GM18861 (cell line): ENCODE results near the gene SPINK1.
A peak's percentile ranks its signal among the peaks of the same experiment; 100 is the strongest.
"Not testable (repeated sequence)": the region's sequence is repeated elsewhere in the genome, so short reads cannot be mapped to it uniquely, and the experiment has no call there.

ENCODE experiments used
- ATAC-seq: cut with Tn5 transposase; IDR thresholded peaks from one replicate; pipeline ENCODE4 v1.9.1; 2021; ENCODE audit not compliant: unreplicated experiment

Gene SPINK1, protein sequence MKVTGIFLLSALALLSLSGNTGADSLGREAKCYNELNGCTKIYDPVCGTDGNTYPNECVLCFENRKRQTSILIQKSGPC

DNA sequence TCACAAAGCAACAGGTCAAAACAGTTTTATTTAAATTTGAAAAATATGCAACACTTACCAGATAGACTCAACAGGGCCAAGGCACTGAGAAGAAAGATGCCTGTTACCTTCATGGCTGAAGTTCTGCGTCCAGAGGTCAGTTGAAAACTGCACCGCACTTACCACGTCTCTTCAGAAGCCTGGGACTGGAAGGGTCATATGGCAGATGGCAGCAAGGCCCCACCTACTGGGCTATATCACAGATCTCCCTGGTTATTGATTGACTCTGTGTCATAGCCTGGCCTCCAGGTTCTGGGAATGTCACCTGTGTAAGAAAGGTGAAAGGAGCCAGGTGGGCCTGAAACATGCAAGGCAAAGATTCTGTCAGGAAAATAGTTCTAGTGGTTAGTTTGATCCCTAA lies at the start of gene SPINK1:
SPINK1 (minus strand) TSS at position 207 of the 400 bp plus-strand sequence; CDS start at position 113, 94 bp downstream.
- ATAC-seq = no peak

DNA sequence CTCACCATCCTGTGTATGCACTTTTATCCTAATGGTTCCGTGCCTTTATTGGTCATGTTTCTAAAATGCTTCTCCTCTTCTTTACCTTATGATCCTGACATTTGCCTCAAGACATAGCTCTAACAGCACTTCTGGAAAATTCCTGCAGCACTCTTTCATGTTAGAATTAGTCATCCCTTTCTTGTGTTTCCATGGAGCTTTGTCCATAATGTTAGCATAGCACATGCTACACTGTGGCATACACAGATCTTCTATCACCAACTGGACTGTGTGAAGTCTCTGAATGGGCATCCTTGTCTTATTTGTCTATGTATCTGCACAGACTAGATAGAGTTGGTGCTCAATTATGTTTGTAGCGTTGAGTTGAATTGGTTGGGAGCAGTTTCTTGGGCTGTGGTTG lies 49.0 kb upstream of the SPINK1 start:
- no peak for ATAC-seq

DNA sequence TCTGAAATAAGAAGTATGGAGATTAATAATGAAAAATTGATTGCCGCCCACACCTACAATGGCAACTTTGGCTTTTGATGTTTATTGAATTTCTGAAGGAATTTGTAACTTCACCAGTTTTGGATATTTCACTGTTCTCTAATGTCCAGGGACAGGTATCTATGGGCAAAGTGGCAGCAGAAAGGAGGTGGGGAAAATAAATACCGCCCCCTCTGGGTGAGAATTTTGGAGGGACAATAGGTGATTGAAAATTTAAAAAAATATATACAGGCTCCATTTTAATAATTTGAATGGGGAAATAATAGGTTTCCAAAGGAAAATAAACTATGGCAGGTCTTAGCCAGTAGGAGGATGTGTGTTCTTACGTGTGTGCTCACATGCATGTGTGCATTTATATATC lies 48.3 kb upstream of the SPINK1 start:
- no peak for ATAC-seq

DNA sequence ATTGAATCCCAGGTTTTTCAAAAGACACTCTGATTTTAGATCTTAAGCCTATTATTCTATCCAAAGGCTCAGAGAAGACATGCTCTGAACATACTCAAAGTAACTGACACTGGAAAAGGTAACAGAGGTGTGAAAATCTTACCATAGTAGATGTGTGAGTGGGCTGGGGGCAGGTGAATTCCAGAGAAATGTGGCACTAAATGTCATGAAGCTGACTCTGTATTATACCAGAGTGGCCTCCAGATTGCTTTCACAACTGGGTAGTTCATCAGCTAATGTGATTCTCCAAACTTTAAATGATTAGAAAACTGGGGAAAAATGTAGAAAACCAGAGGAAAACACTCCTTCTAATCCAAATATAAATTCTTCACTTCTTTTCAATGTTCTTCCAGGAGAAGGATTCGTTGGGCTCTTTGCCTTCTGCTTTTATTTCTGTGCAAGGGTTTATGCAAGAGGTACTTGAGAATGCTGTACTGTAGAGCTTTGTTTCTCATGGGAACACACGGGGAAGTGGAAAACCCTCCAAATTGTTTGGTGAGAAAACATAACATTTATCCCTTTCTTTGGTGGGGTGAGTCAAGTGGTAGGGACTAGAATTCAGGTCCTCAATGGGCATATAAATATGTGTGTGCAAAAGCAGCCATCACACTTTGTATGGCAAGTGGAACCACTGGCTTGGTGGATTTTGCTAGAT lies 46.7 kb upstream of the SPINK1 start, which contains the start of gene SCGB3A2:
SCGB3A2 (plus strand) TSS at position 646 of the 694 bp plus-strand sequence. CDS start 93 bp downstream, outside the sequence.
- ATAC-seq = no peak

DNA sequence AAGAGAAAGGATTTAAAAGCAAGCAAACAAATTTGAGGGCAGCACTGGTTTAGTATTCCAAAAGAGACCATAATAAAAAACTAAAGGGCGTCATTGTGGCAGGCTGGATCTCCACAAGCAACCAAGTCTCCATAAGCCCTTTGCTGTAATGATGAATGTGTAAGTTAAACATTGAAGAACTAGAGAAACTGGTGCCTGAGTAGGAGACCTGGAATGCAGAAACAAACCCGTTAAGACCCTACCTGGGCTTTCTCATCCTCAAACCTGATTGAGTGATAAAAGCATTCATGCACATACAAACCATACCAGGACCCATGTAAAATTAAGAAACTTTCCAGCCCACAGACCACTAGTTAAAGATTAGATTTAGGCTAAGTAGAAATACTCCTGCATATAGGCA lies 45.2 kb upstream of the SPINK1 start:
- no peak for ATAC-seq

DNA sequence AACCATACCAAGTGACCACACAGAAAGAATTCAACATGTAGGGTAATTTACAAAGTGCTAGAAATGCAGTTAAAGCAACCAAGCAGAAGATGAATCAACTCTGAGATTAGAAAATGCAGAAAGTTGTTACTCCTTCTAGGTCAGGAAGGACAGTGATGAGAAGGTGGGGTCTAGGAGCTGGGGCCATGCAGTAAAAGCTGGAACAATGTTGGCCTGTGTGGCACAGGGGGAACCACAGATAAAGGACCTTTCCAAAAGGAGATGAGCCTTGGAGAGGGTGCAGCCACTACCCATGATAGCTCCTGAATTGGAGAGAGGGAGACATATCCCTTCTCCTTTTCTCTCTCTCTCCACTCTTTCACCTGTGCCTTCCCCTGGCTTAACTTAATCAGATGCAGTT lies 44.7 kb upstream of the SPINK1 start:
- no peak for ATAC-seq

DNA sequence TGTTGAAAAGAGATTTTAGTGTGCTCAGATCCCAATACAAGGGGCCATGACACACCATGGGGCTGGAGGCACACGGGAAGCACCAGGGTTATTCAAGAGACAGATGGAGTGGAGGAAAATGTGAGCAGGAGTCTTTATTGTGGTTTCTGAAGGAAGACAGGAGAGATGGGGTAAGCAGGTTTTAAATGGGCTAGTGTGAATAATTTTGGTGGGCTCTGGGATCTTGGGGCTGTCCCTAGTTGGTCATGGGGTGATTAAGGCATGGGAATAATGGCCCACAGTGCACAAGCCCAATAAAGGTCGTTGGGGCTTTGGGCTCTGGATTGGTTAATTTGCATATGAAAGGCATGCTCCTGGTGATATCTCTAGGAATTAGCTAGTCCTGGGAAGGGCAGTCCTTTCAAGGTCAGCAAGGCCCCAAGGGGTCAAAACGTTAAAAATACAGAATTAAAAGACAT lies 43.5 kb upstream of the SPINK1 start:
- ATAC-seq = no peak

DNA sequence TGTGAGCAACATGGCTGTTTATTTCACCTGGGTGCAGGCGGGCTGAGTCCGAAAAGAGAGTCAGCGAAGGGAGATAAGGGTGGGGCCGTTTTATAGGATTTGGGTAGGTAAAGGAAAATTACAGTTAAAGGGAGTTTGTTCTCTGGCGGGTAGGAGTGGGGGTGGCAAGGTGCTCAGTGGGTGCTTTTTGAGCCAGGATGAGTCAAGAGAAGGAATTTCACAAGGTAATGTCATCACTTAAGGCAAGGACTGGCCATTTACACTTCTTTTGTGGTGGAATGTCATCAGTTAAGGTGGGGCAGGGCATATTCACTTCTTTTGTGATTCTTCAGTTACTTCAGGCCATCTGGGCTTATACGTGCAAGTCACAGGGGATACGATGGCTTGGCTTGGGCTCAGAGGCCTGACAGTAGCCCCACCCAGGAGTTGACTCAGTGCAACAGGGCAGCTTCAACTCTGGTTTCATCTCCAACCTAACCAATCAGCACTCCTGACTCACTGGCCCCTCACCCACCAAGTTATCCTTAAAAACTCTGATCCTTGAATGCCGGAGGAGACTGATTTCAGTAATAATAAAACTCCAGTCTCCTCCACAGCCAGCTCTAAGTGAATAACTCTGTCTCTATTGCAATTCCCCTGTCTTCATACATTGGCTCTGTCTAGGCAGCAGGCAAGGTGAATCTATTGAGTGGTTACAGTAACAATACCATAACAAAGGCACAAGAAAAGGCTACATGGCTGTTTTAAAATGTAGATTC lies 42.8 kb upstream of the SPINK1 start:
- not testable (repeated sequence) for ATAC-seq

DNA sequence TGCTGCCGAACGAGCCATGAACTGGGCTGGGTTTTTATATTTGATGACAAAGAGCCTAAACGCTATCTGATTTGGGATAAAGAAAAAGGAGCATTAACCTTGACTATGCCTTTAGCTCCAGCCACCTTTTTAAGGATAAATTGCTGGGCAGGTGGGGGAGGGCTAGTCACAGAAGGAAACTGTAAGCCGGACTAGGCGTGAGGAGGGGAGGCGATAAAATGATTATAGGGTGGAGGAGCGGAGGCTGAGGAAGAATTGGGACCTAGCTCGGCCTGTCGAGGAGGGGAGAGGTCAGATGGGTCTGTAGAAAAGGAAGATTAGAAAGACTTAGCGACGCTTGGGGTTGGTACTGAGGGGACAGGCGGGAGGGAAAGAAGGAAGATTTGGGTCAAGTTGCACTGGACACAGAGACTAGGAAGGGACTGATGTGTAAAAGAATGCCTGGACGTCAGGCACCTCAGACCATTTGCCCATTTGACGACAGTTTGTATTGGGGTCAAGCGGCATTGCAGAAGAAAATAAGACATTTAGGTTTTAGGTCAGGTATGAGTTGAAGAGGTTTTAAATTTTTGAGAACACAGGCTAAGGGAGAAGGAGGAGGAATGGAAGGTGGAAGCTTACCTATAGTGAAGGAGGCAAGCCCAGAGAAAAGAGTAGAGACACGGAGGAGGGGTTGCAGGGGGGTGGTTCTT lies 41.4 kb upstream of the SPINK1 start:
- not testable (repeated sequence) for ATAC-seq

DNA sequence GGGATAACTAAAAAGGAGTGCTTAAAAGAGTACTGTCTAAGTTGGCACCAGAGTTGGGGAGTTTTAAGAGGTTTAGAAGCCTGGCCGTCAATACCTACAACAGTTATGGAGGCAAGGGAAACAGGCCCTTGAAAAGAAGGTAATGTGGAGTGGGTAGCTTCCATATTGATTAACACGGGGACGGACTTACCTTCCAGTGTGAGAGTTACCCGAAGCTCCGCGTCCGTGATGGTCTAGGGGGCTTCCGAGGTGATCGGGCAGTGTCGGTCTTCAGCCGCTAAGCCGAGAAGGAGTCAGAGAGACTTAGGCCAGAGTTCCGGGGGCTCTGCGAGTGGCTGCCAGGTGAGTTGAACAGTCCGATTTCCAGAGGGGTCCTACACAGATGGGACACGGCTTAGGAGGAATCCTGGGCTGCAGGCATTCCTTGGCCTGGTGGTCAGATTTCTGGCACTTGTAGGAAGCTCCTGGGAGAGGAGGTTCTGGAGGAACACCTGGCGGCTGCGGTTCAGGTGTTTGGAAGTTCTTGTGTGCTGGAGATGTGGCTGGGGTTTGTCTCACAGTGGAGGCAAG lies 40.6 kb upstream of the SPINK1 start:
- ATAC-seq = not testable (repeated sequence)

DNA sequence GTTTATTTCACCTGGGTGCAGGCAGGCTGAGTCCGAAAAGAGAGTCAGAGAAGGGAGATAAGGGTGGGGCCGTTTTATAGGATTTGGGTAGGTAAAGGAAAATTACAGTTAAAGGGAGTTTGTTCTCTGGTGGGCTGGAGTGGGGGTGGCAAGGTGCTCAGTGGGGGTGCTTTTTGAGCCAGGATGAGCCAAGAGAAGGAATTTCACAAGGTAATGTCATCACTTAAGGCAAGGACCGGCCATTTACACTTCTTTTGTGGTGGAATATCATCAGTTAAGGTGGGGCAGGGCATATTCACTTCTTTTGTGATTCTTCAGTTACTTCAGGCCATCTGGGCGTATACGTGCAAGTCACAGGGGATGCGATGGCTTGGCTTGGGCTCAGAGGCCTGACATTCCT lies 38.4 kb upstream of the SPINK1 start:
- ATAC-seq = not testable (repeated sequence)

DNA sequence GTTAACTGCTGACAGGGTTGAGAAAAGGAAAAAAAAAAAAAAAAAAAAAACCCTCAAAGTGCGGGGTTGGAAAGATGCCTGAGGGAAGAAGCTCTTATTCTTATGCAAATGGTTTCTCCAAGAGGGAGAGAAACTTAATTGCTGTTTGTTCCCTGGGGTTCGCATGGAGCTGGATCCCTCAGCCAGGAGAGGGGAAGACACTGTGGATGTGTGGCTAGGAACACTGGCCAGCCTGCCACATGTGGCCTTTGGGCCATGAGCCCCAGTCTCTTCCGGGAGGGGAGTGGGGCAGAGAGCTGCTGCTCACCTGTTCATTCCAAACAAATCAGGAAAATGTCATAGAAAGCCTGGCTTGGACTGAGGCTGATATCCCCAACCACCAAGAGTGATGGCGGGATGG lies 37.6 kb upstream of the SPINK1 start:
- no peak for ATAC-seq

DNA sequence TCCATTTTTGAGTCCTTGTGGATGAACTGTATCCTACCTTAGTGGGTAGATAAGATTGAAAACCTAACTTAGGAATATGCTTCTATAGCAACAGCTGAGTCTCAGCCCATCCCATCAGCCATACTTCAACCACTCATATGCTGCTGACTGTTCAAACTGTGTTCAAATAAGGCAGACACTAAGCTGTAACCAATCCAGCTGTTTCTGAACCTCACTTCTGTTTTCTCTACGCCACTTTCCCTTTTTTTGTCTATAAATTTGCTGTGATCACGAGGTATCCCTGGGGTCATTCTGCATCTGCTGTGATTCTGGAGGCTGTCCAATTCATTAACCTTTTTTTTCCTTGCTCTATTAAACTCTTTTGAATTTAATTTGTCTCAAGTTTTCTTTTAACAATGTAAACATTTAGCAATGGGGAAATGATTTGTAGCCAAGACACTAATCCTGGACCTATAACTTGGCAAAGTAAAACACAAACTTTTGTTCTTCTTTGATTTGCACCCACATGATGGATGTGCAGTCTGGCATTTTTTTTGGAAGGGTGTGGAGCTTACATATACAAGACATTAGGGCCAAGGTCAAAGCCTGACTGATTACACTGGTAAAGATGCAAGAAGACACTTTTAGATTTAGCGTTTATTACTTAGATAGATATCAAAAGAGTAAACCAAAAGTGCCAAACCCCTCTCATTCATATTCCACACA lies 32.1 kb upstream of the SPINK1 start:
- ATAC-seq = no peak

DNA sequence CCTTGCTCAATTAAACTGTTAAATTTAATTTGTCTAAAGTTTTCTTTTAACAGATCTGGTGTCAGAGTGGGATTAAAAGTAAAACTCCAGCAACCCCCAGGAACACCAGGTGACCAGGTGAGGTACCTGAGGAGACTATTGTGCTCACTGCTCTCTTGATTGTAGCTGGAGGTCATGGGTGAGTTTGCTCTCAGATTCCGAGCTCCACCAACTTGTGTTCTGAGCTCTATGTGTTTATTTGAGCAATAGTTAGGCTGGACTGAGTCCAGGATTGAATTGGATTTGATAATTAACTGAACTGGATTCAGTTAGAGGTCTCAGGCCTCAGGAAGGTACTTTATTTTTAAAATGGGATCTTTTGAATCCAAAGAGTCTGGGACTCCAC lies 29.2 kb upstream of the SPINK1 start:
- no peak for ATAC-seq

DNA sequence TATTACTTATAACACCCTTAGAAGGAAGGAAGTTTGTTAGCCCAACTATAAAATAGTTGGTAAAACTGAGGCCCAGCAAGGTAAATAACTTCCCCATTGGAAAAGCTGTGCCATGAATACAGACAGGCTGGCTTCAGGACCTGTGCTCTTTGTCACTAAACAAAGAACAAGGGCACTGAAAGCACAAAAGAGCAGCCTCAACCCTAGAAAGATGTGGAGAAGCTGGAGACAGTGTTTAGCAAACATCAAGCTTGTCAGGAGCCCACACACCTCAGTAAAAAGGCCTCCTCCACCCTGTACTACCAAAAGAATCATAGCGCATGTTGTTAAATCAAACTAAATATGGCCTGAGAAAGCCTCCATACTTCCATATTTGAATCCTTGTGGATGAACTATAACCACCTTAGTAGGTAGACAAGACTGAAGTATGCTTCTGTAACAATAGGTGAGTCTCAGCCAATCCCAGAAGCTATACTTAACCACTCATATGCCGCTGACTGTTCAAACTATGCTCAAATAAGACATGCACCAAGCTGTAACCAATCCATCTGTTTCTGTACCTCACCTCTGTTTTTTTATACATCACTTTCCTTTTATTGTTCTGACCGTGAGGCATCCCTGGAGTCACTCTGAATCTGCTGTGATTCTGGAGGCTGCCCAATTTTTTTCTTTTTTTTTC lies 28.6 kb upstream of the SPINK1 start:
- ATAC-seq = no peak

DNA sequence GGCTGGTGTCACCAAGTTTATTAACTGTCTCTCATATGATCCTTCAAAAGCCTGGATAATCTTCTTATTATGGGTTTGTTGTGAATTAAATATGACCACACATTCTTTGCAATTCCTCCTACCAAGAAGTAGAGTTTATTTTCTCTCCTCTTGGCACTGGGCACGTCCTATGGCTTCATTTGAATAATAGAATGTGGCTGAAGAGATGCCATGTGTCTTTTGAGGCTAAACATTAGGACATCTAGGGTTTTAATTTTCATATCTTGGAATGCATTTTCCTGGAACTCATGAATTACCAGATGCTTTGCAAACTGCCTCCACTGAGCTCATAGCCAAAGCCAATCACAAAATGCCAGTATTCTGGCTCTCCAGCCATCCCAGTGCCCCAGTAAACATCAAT lies 27.1 kb upstream of the SPINK1 start:
- ATAC-seq = no peak

DNA sequence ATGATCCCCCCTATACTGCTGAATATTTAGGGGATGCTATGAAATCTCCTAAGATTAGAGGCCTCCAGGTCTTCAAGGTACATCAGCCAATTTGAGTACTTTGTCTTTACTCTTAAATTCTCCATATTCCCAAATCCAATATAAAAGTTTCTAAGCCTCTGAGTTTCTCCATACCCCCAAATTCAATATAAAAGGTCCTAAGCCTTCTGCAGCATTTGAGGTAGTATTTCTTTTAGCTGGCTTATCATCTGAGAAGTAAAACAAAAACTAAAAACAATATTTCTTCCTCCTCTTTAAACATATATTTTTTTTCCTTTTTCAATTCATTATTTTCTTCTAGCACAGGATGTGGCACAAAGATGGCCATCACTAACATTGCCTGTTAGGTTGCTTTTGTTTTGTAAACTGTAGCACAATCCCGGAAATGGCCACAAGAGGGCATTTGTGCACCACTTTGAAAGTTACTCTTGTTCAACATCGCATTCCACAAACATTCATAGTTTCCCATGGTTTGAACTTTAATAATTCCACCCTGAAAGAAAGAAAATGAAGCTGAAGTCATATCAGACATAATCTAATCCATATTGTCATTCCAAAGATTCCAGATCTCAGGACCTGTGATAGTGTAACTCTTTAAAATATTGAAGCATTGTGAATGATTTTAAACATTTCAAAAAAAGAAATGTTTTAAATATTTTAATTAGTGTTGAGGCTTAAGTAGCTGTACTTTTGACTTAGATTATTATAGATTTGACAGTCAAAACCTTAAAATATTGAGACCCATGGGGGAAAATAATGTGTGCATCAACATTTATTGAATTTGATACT lies 26.0 kb upstream of the SPINK1 start:
- ATAC-seq = peak; percentile 92

DNA sequence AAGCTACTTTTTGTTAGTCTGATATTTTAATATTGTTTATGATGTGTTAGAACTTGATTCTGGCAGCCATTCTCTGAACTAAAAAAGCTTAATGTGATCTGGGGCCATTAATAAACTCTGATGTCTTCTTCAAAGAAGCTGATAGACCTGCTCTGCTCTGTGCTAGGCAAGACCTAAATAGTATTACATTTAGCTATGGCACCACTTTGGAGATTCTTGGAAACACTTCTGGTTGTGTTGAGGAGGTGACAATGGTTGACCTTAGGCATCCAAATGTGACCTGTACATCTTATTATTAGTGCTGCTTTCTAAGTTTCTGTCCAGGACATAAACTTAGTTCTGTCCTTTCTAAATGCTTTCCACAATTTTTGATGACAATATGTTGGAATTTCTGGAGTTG lies 25.3 kb upstream of the SPINK1 start:
- ATAC-seq = no peak

DNA sequence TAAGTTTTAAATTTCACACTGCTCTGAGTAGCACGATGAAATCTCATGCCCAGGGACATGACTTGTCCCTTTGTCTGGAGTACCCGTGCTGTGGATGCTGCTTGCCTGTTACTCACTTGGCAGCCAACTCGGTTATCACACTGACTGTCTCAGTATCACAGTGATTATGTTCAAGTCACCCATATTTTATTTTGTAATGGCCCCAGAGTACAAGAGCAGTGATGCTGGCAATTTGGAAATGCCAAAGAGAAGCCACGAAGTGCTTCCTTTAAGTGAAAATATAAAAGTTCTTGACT lies 24.3 kb upstream of the SPINK1 start:
- ATAC-seq = no peak
